HG03066 (cell line): Measurements from ENCODE around the gene CDC25A.
A peak's percentile ranks its signal among the peaks of the same experiment; 100 is the strongest.

ENCODE experiments used
- ATAC-seq: cut with Tn5 transposase; IDR thresholded peaks from one replicate; pipeline ENCODE4 v1.9.1; 2021; ENCODE audit warnings: low read depth; ENCODE audit not compliant: unreplicated experiment

CDC25A gene

GRCh38 chr3:48112108-48112791 is 76.0 kb downstream of the CDC25A start:
- ATAC-seq: peak; percentile 83

GRCh38 chr3:48110463-48110862 is 77.8 kb downstream of the CDC25A start:
- no peak for ATAC-seq

GRCh38 chr3:48107227-48107626 is 81.0 kb downstream of the CDC25A start:
- ATAC-seq: no peak
